Motor neuron (in vitro differentiated cells): Measurements from ENCODE around the gene TSC22D1. TPM values are rescaled to one million over a fixed set of nuclear protein-coding genes. Genes with fewer than 3 reads are reported as not detected.
"Not testable (repeated sequence)": the region's sequence is repeated elsewhere in the genome, so short reads cannot be mapped to it uniquely, and the experiment has no call there.

Experiments
- ATAC-seq, 8 experiments: fragments of 200-7000 bp; cut with Tn5 transposase; replicated peaks in 6 of 8; 2 replicates each; pipeline ENCODE4 v1.8.0; 2021; ENCODE audit warnings: mild to moderate bottlenecking in 8 of 8, moderate library complexity in 8 of 8
- H3K27ac ChIP-seq, 2 donors: fragments of 250-450 bp; sonication (Bioruptor Pico); 2 replicates each; pipeline ENCODE4 v1.9.0; 2021; ENCODE audit warnings: antibody characterized with exemption in 2 of 2, mild to moderate bottlenecking in 2 of 2, moderate library complexity in 1 of 2
- H3K4me1 ChIP-seq, 2 donors: fragments of 250-450 bp; sonication (Bioruptor Pico); replicated peaks in 1 of 2; 2 replicates each; pipeline ENCODE4 v1.6.1; 2021; ENCODE audit warnings: antibody characterized with exemption in 2 of 2, mild to moderate bottlenecking in 2 of 2, moderate library complexity in 1 of 2
- H3K4me3 ChIP-seq, 5 donors: fragments of 250-450 bp; sonication (Bioruptor Pico); 2 replicates each; pipeline ENCODE4 v1.9.0; 2021; ENCODE audit warnings: antibody characterized with exemption in 5 of 5, mild to moderate bottlenecking in 5 of 5, moderate library complexity in 4 of 5
- WGBS, 10 experiments: fragments of 450-650 bp; shearing (Covaris generic); methylation state at CpG; one replicate each; pipeline ENCODE4 v1.0.0; 2022; 5-methylcytosine and 5-hydroxymethylcytosine counted together
- in situ Hi-C, 9 experiments: fragments of 400-800 bp; cut with MboI; loops; one replicate each; pipeline ENCODE4 v1.15.0; 2021; ENCODE audit warnings: low sequenced_read_pairs in 9 of 9, low pct_unique_long_range_greater_than_20kb in 2 of 9; ENCODE audit not compliant: unreplicated experiment in 9 of 9
- total RNA-seq, 8 experiments: library from RNA; unstranded; fragments of 300-600 nt; gene quantifications; 2 replicates each; pipeline versions ENCODE4 v1.2.3 to v1.2.4, GENCODE V29; 2022

The TSC22D1 gene
- total RNA-seq, 8 experiments from 2014 or later: 52.3 to 226 (median 146) TPM

DNA sequence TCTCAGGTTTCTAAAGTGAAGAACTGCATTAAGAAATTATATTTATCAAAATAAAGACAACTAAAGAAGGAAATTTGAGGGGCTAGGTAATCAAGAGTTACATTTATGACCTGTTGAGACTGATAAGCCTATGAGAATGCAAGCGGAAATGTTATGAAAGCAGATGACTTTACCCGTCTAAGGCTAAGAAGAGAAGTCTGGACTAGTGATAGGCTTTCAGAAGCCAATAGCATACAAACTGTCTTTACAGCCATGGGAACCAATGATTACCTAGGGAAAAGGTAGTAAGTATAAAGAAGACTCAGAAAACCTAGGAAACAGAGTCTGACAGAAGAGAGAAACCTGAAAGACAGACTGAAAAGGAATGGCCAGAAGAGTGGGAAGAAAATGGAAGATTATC is 11.2 kb downstream of the TSC22D1 start:
- Histone ChIP-seq H3K4me3 (no peak overlapping the region), H3K4me1 (peaks cover 10 to 43% of the 10 kb centered on the region in 2 donors), H3K27ac (no peak overlapping the region)
- in situ Hi-C loops: no loop called here
- 76 to 100% (median 92%) methylated on average over 1 to 2 of the region's 2 CpGs; no CpG with 5 or more reads in 1 of the 10 experiments for WGBS, 10 experiments
- ATAC-seq: no peak

DNA sequence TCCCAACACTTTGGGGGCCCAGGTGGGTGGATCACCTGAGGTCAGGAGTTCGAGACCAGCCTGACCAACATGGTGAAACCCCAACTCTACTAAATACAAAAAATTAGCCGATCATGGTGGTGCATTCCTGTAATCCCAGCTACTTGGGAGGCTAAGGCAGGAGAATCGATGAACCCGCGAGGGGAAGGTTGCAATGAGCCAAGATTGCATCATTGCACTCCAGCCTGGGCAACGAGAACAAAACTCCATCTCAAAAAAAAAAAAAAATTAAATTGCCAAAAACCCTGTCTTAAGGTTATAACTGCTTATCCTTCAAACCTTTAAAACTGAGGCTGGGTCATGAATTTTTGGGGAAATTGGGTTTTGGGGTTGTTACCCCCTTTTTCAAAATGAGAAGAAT is 13.3 kb downstream of the TSC22D1 start:
- ATAC-seq, in situ Hi-C loops, H3K4me3 ChIP-seq, H3K27ac ChIP-seq: not testable (repeated sequence)
- peaks cover 10 to 25% of the 10 kb centered on the region in 2 donors for H3K4me1 ChIP-seq
- 80 to 100% (median 100%) methylated on average over 1 to 6 of the region's 6 CpGs; no CpG with 5 or more reads in 1 of the 10 experiments for WGBS, 10 experiments

DNA sequence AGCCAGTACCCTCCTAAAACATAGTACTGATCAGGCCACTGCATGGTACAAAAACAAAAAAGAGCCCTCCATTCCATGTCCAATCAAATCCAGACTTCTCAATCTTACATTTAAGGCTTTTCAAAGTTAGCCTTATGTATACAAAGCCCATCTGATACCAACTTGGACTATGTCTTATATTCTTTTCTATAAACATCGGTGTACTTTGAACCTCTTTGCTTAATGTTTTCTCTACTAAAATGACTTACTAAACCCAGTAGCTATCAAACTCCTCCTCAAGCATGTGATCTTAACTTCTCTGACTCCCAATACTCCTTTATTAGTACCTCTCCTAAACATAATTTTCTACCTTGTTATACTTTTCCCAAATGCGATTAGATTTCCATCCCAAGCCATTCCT is 14.8 kb downstream of the TSC22D1 start:
- H3K4me1 ChIP-seq: peaks cover 3 to 16% of the 10 kb centered on the region in 2 donors
- WGBS, 10 experiments: 83 to 100% (median 100%) methylated on average over 1 to 2 of the region's 2 CpGs
- in situ Hi-C loops: no loop called here
- no peak overlapping the region for H3K27ac ChIP-seq
- no peak for ATAC-seq
- no peak overlapping the region for H3K4me3 ChIP-seq

DNA sequence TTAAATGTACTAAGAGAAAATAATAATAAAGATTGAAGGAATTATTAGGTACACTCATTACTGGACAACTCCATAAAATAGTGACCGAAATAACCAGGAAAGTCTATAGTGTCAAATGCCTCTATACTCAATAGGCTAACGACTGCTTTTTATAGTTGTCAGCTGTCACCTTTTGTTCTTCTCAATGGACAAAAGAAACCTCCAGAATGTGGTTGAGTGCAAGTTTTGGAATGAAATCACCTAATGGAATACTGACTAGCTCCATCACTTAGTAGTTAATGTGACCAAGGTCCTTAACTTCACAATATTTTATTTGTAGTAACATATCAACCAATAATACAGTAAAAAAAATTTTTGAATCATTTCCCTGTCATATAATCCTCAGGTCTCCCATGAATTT is 18.1 kb downstream of the TSC22D1 start:
- 11 to 100% (median 88%) methylated on average over 1 to 2 of the region's 2 CpGs; no CpG with 5 or more reads in 2 of the 10 experiments for WGBS, 10 experiments
- ATAC-seq: no peak
- in situ Hi-C loops: no loop called here
- no peak overlapping the region for H3K4me3 ChIP-seq
- no peaks in the 10 kb centered on the region for H3K4me1 ChIP-seq
- H3K27ac ChIP-seq: no peak overlapping the region

DNA sequence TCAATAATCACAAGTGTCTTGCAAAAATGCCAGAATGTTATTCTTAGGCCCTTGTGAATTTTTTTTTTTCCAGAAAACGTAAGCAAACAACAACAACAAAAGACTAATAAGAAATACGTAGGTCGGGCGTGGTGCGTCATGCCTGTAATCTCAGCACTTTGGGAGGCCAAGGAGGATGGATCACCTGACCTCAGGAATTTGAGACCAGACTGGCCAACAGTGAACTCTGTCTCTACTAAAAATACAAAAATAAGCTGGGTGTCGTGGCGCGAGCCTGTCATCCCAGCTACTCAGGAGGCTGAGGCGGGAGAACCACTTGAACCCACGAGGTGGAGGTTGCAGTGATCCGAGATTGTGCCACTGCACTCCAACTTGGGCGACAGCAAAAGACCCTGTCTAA is 20.9 kb downstream of the TSC22D1 start:
- 80 to 100% (median 96%) methylated on average over 2 to 12 of the region's 12 CpGs for WGBS, 10 experiments
- Histone ChIP-seq H3K27ac (no peak overlapping the region), H3K4me1 (no peaks in the 10 kb centered on the region), H3K4me3 (no peak overlapping the region)
- in situ Hi-C loops: no loop called here
- no peak for ATAC-seq

DNA sequence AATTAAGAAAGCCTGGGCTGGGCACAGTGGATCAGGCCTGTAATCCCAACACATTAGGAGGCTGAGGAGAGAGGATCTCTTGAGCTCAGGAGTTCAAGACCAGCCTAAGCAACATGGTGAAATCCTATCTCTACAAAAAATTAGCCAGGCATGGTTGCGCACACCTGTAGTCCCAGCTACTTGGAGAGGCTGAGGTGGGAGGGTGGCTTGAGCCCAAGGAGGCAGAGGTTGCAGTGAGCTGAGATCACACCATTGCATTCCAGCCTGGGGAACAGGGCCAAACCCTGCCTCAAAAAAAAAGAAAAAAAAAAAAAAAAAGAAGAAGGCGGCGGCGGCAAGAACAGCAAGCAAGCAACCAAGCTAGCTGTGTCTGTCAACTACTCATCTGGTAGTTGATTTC is 26.7 kb downstream of the TSC22D1 start:
- Histone ChIP-seq H3K4me3 (no peak overlapping the region), H3K27ac (no peak overlapping the region), H3K4me1 (no peaks in the 10 kb centered on the region)
- in situ Hi-C loops: no loop called here
- 73 to 100% (median 97%) methylated on average over 1 to 4 of the region's 4 CpGs; no CpG with 5 or more reads in 1 of the 10 experiments for WGBS, 10 experiments
- no peak for ATAC-seq

DNA sequence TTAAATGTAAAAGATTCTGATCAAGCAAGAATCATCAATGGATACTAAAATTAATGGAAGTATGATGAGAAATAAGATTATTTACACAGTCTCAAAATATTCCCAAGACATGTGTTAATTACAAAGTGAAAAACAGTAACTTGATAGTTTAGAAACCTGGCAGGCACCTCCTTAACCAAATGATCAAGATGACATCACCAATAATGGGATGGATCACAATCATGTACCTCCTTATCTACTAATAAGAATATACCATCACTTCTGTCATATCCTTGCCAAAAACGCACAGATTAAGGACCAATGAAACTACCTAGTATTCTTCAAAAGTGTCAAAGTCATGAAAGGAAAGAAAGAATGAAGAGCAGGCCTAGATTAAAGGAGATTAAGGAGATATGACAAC is 30.0 kb downstream of the TSC22D1 start:
- in situ Hi-C loops: no loop called here
- no peak overlapping the region for H3K27ac ChIP-seq
- WGBS, 10 experiments: 88 to 100% (median 100%) methylated on average over 1 of the region's 1 CpG; no CpG with 5 or more reads in 2 of the 10 experiments
- no peak for ATAC-seq
- H3K4me1 ChIP-seq: peaks cover 0 to 2% of the 10 kb centered on the region in 2 donors
- no peak overlapping the region for H3K4me3 ChIP-seq

DNA sequence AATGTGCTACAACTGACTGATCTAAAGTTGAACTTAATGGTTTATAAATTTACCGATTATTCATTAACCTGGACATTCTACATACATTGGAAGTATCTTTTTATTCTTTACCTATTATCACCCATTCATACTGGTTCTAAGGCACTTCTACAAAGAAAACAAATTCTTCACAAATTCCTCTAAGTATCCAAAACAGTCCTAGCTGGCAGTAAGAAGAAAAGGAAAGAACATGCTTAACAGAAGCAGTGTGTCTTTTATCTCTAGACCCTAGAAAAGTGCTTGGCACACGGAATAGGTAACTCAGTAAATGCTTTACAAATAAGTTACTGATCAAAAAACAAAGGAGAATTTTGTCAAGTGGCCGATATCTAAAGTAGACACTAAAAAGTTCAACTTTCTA is 32.8 kb downstream of the TSC22D1 start:
- no peak overlapping the region for H3K4me3 ChIP-seq
- no peak overlapping the region for H3K27ac ChIP-seq
- in situ Hi-C loops: no loop called here
- H3K4me1 ChIP-seq: peaks cover 0 to 2% of the 10 kb centered on the region in 2 donors
- ATAC-seq: no peak
- 67 to 100% (median 89%) methylated on average over 1 to 3 of the region's 3 CpGs for WGBS, 10 experiments

DNA sequence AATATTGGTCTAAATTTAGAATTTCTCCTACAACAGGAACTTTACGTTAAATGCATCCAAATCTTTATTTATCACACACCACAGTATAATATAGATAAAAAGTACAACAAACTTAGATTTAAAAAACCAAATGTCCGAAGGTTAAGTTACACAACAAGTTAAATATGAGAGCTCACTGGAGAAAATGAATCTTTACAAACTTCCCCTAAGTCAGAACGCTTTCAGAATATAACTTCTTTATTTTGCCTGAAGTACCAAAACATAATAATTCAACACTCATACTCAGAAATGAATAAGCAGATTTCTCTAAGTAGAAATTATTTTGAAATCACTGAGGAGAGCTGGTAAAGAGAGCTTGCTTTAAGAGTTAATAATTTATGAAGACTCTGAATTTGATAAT is 33.8 kb downstream of the TSC22D1 start:
- no peak for ATAC-seq
- H3K27ac ChIP-seq: no peak overlapping the region
- 85 to 100% (median 92%) methylated on average over 2 to 3 of the region's 3 CpGs for WGBS, 10 experiments
- H3K4me1 ChIP-seq: peaks cover 0 to 2% of the 10 kb centered on the region in 2 donors
- in situ Hi-C loops: no loop called here
- H3K4me3 ChIP-seq: no peak overlapping the region

DNA sequence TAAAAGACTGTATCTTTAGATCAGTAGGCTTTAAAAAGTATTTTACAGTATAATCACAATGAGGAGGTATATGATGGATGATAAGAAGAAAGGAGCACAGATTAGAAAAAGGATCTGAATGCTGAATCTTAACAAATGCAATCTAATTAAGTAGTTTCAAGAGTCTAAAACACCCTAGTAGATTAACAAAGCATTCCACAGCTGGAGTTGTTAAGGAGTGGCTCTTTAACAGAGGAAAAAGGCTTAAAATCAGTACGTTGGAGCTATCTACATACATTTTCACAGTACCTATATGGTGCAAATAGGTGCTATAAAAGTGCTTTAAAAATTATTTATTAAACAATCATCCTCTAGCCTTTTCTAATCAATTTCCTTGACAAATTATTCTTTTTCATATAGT is 34.5 kb downstream of the TSC22D1 start:
- in situ Hi-C loops: no loop called here
- no peak for ATAC-seq
- 20 to 63% (median 40%) methylated on average over 1 of the region's 1 CpG; no CpG with 5 or more reads in 2 of the 10 experiments for WGBS, 10 experiments
- Histone ChIP-seq H3K27ac (no peak overlapping the region), H3K4me1 (peaks cover 0 to 2% of the 10 kb centered on the region in 2 donors), H3K4me3 (no peak overlapping the region)

DNA sequence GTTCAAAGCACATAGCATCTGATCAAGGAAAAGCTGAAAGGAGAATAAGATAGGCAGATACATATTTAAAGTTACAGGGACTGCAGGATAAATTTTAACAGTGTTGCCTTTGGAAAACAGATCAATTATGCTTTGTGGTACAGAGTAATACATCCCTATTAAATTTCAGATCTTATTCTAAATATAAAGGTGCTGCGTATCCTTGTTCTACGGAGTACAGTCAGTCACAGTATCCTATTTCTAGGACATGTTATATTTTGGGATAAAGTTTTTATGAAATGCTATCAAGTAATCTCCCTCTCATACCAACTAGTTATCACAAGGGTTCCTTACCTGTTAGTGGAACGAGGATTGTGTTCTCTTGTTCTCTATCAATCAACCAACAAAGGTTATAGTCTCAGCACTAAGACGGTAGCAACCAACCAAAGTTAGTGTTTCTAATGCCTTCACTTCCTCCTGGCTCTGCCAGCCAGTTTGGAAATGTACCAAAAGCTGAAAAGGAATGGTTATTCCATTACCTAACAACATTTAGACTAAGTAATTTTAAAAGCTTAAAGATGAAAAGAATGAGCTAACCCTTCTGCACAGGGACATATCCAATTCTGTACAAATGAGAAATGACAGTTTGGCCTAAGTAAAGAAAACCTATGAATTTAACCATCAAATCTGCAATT is 35.2 kb downstream of the TSC22D1 start:
- WGBS, 10 experiments: 88 to 100% (median 97%) methylated on average over 1 to 4 of the region's 4 CpGs
- H3K4me3 ChIP-seq: no peak overlapping the region
- H3K4me1 ChIP-seq: peaks cover 0 to 2% of the 10 kb centered on the region in 2 donors
- no peak overlapping the region for H3K27ac ChIP-seq
- in situ Hi-C loops: no loop called here
- no peak for ATAC-seq

DNA sequence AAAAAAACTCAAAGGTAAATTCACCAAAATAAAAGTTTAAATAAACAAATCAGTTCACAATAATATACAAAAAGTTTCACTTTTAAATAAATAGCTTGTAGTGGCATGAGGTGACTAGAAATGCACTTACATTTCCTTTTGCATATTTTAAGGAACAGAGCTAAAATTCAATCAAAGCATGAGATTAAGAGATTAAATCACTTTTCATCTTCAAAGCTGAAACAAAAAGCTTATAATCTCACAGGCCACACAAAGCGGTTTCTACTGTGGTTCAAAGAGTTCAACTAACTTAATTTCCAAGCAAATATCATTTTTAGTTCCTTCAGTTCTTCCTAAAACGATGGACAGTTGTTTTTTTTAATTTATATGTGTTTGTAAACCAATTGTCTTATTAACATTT is 38.9 kb downstream of the TSC22D1 start:
- WGBS, 10 experiments: 46 to 100% (median 86%) methylated on average over 1 to 2 of the region's 2 CpGs
- in situ Hi-C loops: no loop called here
- no peak overlapping the region for H3K4me3 ChIP-seq
- H3K27ac ChIP-seq: no peak overlapping the region
- no peaks in the 10 kb centered on the region for H3K4me1 ChIP-seq
- no peak for ATAC-seq

DNA sequence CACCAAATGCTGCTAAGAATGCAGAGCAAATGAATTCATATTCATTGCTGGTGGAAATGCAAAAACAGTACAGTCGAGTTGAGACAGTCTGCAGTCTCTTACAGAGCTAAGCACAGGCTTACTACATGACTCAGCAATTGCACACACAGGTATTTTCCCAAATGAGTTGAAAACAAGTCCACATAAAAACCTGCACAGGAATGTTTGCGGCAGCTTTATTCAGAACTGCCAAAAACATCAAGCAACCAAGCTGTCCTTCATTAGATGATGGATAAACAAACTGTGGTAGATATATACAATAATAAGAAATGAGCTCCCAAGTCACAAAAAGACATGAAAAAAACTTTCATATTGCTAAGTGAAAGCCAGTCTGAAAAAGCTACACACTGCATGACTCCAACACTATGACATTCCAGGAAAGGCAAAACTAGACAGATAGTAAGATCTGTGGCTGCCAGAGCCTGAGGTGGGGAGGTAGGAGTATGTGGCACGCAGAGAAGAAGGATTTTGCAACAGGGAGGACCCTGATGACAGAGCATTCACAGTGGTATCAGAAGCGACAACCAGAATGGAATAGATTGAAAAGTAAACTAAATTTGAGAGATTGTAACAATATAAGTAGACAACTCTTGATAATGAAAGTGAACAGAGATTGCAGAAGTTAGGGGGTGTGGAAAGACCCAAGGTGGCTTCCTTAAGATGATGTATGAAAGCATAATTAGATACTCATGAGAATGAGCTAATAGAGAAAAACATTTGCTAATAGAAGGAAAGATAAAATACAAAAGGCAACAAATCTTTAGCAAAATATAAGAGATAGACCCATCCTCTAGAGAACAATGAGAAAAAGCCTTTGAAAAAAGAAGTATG is 52.7 kb downstream of the TSC22D1 start:
- Histone ChIP-seq H3K4me1 (peaks cover 6 to 9% of the 10 kb centered on the region in 2 donors), H3K4me3 (no peak overlapping the region), H3K27ac (no peak overlapping the region)
- WGBS, 10 experiments: 24 to 92% (median 64%) methylated on average over 1 to 4 of the region's 4 CpGs
- peak; percentile 60 to 100 (median 73) for ATAC-seq
- in situ Hi-C loops: no loop called here
